DND-41 (cell line): ENCODE data around the gene PRELID1.

ENCODE experiments used
- ATAC-seq: fragments of 200-7000 bp; cut with Tn5 transposase; 3 replicates; pipeline ENCODE4 v1.9.1; 2021; ENCODE audit warnings: low read depth; ENCODE audit not compliant: insufficient read depth
- DNase-seq: peaks from one replicate; pipeline ENCODE4 v3.0.0-alpha.2; 2020
- H2AFZ ChIP-seq: 2 replicates; pipeline ENCODE4 v1.6.0; 2012; ENCODE audit warnings: low read depth, low read length
- H3K27ac ChIP-seq: 2 replicates; pipeline ENCODE4 v1.5.1; 2012; ENCODE audit warnings: low read length, inconsistent platforms
- H3K27me3 ChIP-seq: fragments of 200-600 bp; sonication (generic); 2 replicates; pipeline ENCODE4 v1.6.0; 2012; ENCODE audit warnings: low read length, mild to moderate bottlenecking, inconsistent platforms; ENCODE audit not compliant: insufficient read depth, poor library complexity
- H3K36me3 ChIP-seq: 2 replicates; pipeline ENCODE4 v1.5.1; 2012; ENCODE audit warnings: low read length, inconsistent platforms; ENCODE audit not compliant: insufficient read depth
- H3K4me1 ChIP-seq: 2 replicates; pipeline ENCODE4 v1.5.1; 2012; ENCODE audit warnings: mild to moderate bottlenecking, low read length; ENCODE audit not compliant: insufficient read depth
- H3K4me2 ChIP-seq: 2 replicates; pipeline ENCODE4 v1.6.0; 2012; ENCODE audit warnings: mild to moderate bottlenecking, moderate library complexity, low read length, inconsistent platforms; ENCODE audit not compliant: insufficient read depth
- H3K4me3 ChIP-seq, 2 experiments: fragments of 200-600 bp in 1 of 2; shearing (Covaris generic) in 1 of 2; 2 replicates each; pipeline ENCODE4 v1.5.1; 2012 to 2016; ENCODE audit warnings: inconsistent platforms in 2 of 2, low read length in 2 of 2, mild to moderate bottlenecking in 2 of 2, low read depth in 1 of 2, moderate library complexity in 1 of 2
- H3K79me2 ChIP-seq: 2 replicates; pipeline ENCODE4 v1.6.0; 2012; ENCODE audit warnings: low read length, inconsistent platforms; ENCODE audit not compliant: insufficient read depth
- H3K9ac ChIP-seq: 2 replicates; pipeline ENCODE4 v1.6.0; 2012; ENCODE audit warnings: low read depth, mild to moderate bottlenecking, inconsistent platforms, low read length, moderate library complexity
- H3K9me3 ChIP-seq: 2 replicates; pipeline ENCODE4 v1.5.1; 2012; ENCODE audit warnings: low read length, moderate library complexity, mild to moderate bottlenecking, inconsistent platforms; ENCODE audit not compliant: insufficient read depth, severe bottlenecking
- H4K20me1 ChIP-seq: 2 replicates; pipeline ENCODE4 v1.6.0; 2012; ENCODE audit warnings: low read length; ENCODE audit not compliant: insufficient read depth
- EZH2 ChIP-seq: IDR thresholded peaks from 3 replicates; pipeline ENCODE4 v1.6.1; 2012; ENCODE audit warnings: borderline replicate concordance, low read depth, mild to moderate bottlenecking, moderate library complexity, low read length, inconsistent platforms; ENCODE audit not compliant: severe bottlenecking
- TF ChIP-seq, protein P1 (sequence below): IDR thresholded peaks from 2 replicates; pipeline ENCODE4 v1.5.1; 2012; ENCODE audit warnings: borderline replicate concordance, low read length, moderate library complexity, mild to moderate bottlenecking; ENCODE audit not compliant: poor library complexity, severe bottlenecking; ENCODE audit errors: extremely low read depth

Gene PRELID1

DNA sequence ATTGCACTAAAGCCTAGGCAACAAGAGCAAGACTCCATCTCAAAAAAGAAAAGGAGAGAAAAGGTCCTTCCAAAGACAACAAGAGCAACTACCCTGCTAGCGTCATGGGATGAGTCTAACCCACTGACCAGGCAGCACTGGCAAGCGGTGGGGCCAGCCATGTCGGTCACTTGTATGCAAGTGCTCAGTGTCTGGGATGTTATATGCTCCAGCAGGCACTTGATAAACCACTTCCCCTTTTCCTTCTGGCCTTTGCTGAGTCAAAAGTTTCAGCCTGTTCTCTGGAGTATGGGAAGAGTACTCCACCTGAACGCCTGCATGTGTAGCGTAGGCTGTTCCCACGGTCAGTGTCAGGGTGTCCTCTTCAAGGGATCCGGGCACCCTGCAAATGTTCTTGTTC, 17.3 kb downstream of the PRELID1 start:
- Histone ChIP-seq H3K36me3 (peaks cover 11% of the 10 kb centered on the region; the same call in 1 of the 2 replicates), H3K9ac (no peak overlapping the region), H2AFZ (no peak overlapping the region), H3K4me3 (no peak overlapping the region), H3K79me2 (no peaks in the 10 kb centered on the region), H3K27me3 (no peaks in the 10 kb centered on the region), H4K20me1 (peaks cover 8% of the 10 kb centered on the region), H3K27ac (no peak overlapping the region), H3K4me2 (no peak overlapping the region), H3K4me1 (no peaks in the 10 kb centered on the region), H3K9me3 (no peaks in the 10 kb centered on the region)
- ATAC-seq = no peak
- TF ChIP-seq, protein P1, sequence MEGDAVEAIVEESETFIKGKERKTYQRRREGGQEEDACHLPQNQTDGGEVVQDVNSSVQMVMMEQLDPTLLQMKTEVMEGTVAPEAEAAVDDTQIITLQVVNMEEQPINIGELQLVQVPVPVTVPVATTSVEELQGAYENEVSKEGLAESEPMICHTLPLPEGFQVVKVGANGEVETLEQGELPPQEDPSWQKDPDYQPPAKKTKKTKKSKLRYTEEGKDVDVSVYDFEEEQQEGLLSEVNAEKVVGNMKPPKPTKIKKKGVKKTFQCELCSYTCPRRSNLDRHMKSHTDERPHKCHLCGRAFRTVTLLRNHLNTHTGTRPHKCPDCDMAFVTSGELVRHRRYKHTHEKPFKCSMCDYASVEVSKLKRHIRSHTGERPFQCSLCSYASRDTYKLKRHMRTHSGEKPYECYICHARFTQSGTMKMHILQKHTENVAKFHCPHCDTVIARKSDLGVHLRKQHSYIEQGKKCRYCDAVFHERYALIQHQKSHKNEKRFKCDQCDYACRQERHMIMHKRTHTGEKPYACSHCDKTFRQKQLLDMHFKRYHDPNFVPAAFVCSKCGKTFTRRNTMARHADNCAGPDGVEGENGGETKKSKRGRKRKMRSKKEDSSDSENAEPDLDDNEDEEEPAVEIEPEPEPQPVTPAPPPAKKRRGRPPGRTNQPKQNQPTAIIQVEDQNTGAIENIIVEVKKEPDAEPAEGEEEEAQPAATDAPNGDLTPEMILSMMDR = no peak
- TF ChIP-seq EZH2 = no peak
- no peak for DNase-seq

DNA sequence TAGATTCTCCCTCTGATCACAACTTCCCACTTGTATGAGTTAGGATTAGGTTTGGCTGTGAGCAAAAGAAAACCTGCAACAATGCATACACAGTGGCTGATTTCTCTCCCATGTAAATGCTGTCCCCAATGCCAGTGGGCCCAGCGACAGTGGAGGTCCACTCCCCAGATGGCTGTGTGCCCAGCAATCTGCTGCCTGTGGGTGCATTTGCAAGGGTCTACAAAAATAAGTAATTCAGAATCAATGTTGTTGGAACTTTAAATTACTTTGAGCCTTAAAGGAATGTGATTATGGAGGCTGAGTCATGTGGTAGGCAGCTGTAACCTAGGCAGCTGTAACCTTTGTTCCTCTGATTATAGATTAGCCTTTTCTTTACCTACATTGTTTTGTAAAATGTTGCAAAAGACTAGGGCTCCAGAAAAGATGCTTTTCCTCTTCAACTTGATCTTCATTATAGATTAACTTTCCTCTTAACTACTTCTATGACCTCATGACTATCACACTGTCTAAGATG, 22.3 kb downstream of the PRELID1 start:
- H3K27me3 ChIP-seq = no peaks in the 10 kb centered on the region
- no peak overlapping the region for H3K4me2 ChIP-seq
- H3K27ac ChIP-seq = no peak overlapping the region
- H3K4me1 ChIP-seq = no peaks in the 10 kb centered on the region
- no peak overlapping the region for H3K4me3 ChIP-seq
- no peaks in the 10 kb centered on the region for H3K9me3 ChIP-seq
- TF ChIP-seq EZH2 = no peak
- TF ChIP-seq, protein P1 = no peak
- H3K36me3 ChIP-seq = peaks cover 12% of the 10 kb centered on the region
- DNase-seq = no peak
- no peak overlapping the region for H3K9ac ChIP-seq
- H2AFZ ChIP-seq = no peak overlapping the region
- ATAC-seq = no peak
- no peaks in the 10 kb centered on the region for H3K79me2 ChIP-seq
- no peaks in the 10 kb centered on the region; the same call in 1 of the 2 replicates for H4K20me1 ChIP-seq

DNA sequence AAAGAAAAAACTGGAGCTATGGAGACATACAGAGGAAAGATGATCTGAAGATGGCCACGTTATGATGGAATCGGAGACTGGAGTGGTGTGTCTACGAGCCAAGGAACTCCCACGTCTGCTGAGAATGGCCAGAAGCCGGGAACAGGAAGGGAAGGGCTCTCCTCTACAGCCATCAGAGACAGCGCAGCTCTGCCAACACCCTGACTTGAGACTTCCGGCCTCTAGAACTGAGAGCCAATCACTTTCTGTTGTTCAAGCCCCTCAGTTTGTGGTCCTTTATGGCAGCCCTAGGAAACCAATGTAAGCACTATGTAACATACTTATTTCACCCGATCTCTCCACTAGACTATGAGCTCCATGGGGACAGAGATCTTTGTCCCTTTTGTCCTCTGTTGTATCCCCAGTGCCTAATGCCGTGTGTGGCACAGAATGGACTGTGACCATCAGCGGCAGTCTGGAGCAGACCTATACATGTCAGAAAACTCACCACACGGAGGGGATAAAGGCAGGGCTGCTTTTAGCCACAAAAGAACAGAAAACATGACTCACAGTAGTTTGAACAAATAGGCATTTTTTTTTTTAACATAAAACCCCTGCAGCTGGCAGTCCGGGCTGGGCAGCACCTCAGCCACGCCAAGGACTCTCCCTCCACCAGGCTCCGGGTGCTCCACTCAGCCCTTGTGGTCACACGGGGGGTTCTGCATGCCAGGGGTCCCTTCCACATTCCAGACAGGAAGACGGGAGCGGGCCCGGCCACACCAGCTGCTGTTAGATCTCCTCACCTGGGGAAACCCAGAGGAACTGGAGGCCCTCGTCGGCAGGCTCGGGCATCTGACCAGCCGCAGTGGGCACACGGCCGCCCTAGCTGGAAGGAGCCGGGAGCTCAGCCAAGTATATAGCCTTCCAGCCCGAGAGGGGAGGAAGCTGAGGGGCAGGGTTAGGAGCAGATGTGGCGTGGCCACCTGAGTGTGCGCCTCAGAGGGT, 24.2 kb downstream of the PRELID1 start:
- no peaks in the 10 kb centered on the region for H3K27me3 ChIP-seq
- H3K27ac ChIP-seq = no peak overlapping the region
- no peak overlapping the region for H2AFZ ChIP-seq
- TF ChIP-seq, protein P1 = no peak
- no peak for TF ChIP-seq EZH2
- no peak overlapping the region for H3K9ac ChIP-seq
- no peaks in the 10 kb centered on the region for H3K79me2 ChIP-seq
- DNase-seq (no peak), ATAC-seq (peak; percentile 29; the same call in 1 of the 3 replicates)
- no peaks in the 10 kb centered on the region for H3K9me3 ChIP-seq
- H4K20me1 ChIP-seq = peaks cover 10% of the 10 kb centered on the region; the same call in 1 of the 2 replicates
- H3K4me2 ChIP-seq = no peak overlapping the region
- H3K36me3 ChIP-seq = peaks cover 28% of the 10 kb centered on the region
- H3K4me3 ChIP-seq = no peak overlapping the region
- no peaks in the 10 kb centered on the region for H3K4me1 ChIP-seq
